ENCODE measurements around the gene MALL. TPM values are rescaled to one million over a fixed set of nuclear protein-coding genes. Genes with fewer than 3 reads are reported as not detected.

MALL gene
- total and polyA plus RNA-seq, 4 donors, result 1.6 to 4.2 (median 2.7) TPM

DNA sequence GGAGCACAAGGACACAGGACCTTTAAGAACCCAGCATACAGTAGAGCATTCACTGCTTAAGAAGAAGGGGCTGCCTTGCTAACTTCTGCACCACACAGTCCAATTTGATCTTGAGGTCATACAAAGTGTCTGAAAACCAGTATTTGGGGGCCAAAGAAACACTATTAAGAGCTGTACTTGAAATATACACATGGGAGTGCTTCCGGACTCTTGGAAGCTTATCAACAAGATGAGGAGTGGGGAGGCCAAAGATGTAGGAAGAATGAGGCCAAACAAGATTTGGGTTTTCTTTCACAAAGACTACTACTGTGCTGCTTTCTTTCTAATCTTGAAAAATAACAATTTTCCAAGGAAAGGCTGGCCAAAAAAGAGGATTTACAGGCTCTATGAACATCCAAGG is 24.8 kb upstream of the MALL start:
- H3K27me3 ChIP-seq (ENCODE audit: control insufficient read depth in 4 of 4, insufficient read depth in 4 of 4, low read length in 3 of 4), result no peaks in the 10 kb centered on the region
- H3K4me1 ChIP-seq (ENCODE audit: control insufficient read depth in 4 of 4, insufficient read depth in 4 of 4, low read length in 3 of 4), result no peaks in the 10 kb centered on the region
- no peak overlapping the region for H3K4me3 ChIP-seq (ENCODE audit: low read depth in 1 of 3, low read length in 3 of 3)
- no peak for TF ChIP-seq HNF4A (conservative IDR thresholded peaks at IDR 0.05)
- TF ChIP-seq RAD21 (IDR thresholded peaks at IDR 0.05), result no peak
- no peak for TF ChIP-seq EGR1 (IDR thresholded peaks at IDR 0.05; ENCODE audit: low read depth in 2 of 2)
- TF ChIP-seq HNF4G (IDR thresholded peaks at IDR 0.05), result no peak
- TF ChIP-seq, protein P1, sequence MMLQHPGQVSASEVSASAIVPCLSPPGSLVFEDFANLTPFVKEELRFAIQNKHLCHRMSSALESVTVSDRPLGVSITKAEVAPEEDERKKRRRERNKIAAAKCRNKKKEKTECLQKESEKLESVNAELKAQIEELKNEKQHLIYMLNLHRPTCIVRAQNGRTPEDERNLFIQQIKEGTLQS (IDR thresholded peaks at IDR 0.05), result no peak
- TF ChIP-seq SP1 (IDR thresholded peaks at IDR 0.05), result no peak
- TF ChIP-seq NR2F2 (IDR thresholded peaks at IDR 0.05), result no peak
- no peak for TF ChIP-seq RXRA (IDR thresholded peaks at IDR 0.05)
- TF ChIP-seq, protein P2, sequence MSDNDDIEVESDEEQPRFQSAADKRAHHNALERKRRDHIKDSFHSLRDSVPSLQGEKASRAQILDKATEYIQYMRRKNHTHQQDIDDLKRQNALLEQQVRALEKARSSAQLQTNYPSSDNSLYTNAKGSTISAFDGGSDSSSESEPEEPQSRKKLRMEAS (IDR thresholded peaks at IDR 0.05), result no peak
- H3K9me3 ChIP-seq (ENCODE audit: control insufficient read depth in 4 of 4, low read length in 3 of 4), result no peaks in the 10 kb centered on the region
- no peaks in the 10 kb centered on the region for H3K36me3 ChIP-seq (ENCODE audit: control insufficient read depth in 4 of 4, insufficient read depth in 3 of 4, low read depth in 1 of 4, low read length in 3 of 4)
- no peak overlapping the region for H3K27ac ChIP-seq (ENCODE audit: low read depth in 1 of 2, low read length in 2 of 2)
- 95% methylated on average over 1 of the region's 1 CpG for WGBS
- no peak for DNase-seq (ENCODE audit: low spot score)
- no peak overlapping the region for H3K9ac ChIP-seq (ENCODE audit: low read depth in 1 of 2, low read length in 2 of 2)

DNA sequence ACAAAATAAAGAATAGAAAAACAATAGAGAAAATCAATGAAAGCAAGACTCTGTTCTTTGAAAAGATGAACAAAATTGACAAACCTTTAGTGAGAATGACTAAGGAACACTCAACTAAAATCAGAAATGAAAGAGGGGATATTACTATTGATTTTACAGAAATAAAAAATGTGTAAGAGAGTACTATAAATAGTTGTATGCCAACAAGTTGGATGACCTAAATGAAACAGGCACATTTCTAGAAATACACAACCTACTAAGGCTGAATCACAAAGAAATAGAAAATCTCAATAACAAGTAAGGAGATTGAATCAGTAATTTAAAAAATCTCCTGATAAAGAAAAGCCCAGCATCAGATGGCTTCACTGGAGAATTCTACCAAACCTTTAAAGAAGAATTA is 18.4 kb upstream of the MALL start:
- H3K4me1 ChIP-seq (ENCODE audit: control insufficient read depth in 4 of 4, insufficient read depth in 4 of 4, low read length in 3 of 4), result no peaks in the 10 kb centered on the region
- H3K4me3 ChIP-seq (ENCODE audit: low read depth in 1 of 3, low read length in 3 of 3), result no peak overlapping the region
- TF ChIP-seq, protein P3, sequence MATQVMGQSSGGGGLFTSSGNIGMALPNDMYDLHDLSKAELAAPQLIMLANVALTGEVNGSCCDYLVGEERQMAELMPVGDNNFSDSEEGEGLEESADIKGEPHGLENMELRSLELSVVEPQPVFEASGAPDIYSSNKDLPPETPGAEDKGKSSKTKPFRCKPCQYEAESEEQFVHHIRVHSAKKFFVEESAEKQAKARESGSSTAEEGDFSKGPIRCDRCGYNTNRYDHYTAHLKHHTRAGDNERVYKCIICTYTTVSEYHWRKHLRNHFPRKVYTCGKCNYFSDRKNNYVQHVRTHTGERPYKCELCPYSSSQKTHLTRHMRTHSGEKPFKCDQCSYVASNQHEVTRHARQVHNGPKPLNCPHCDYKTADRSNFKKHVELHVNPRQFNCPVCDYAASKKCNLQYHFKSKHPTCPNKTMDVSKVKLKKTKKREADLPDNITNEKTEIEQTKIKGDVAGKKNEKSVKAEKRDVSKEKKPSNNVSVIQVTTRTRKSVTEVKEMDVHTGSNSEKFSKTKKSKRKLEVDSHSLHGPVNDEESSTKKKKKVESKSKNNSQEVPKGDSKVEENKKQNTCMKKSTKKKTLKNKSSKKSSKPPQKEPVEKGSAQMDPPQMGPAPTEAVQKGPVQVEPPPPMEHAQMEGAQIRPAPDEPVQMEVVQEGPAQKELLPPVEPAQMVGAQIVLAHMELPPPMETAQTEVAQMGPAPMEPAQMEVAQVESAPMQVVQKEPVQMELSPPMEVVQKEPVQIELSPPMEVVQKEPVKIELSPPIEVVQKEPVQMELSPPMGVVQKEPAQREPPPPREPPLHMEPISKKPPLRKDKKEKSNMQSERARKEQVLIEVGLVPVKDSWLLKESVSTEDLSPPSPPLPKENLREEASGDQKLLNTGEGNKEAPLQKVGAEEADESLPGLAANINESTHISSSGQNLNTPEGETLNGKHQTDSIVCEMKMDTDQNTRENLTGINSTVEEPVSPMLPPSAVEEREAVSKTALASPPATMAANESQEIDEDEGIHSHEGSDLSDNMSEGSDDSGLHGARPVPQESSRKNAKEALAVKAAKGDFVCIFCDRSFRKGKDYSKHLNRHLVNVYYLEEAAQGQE (IDR thresholded peaks at IDR 0.05), result no peak
- TF ChIP-seq, protein P2 (IDR thresholded peaks at IDR 0.05), result no peak
- no peak for TF ChIP-seq HNF4G (IDR thresholded peaks at IDR 0.05)
- TF ChIP-seq FOXA1 (IDR thresholded peaks at IDR 0.05), result no peak
- TF ChIP-seq FOXA2 (IDR thresholded peaks at IDR 0.05), result no peak
- TF ChIP-seq, protein P1 (IDR thresholded peaks at IDR 0.05), result no peak
- no peak for TF ChIP-seq HNF4A (conservative IDR thresholded peaks at IDR 0.05)
- no peak for TF ChIP-seq YY1 (IDR thresholded peaks at IDR 0.05)
- TF ChIP-seq TAF1 (conservative IDR thresholded peaks at IDR 0.05), result no peak
- no peak for TF ChIP-seq JUND (IDR thresholded peaks at IDR 0.05)
- TF ChIP-seq RXRA (IDR thresholded peaks at IDR 0.05), result no peak
- TF ChIP-seq, protein P4, sequence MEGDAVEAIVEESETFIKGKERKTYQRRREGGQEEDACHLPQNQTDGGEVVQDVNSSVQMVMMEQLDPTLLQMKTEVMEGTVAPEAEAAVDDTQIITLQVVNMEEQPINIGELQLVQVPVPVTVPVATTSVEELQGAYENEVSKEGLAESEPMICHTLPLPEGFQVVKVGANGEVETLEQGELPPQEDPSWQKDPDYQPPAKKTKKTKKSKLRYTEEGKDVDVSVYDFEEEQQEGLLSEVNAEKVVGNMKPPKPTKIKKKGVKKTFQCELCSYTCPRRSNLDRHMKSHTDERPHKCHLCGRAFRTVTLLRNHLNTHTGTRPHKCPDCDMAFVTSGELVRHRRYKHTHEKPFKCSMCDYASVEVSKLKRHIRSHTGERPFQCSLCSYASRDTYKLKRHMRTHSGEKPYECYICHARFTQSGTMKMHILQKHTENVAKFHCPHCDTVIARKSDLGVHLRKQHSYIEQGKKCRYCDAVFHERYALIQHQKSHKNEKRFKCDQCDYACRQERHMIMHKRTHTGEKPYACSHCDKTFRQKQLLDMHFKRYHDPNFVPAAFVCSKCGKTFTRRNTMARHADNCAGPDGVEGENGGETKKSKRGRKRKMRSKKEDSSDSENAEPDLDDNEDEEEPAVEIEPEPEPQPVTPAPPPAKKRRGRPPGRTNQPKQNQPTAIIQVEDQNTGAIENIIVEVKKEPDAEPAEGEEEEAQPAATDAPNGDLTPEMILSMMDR (IDR thresholded peaks at IDR 0.05; ENCODE audit: low read depth, low read length, missing input control), result no peak
- no peaks in the 10 kb centered on the region for H3K9me3 ChIP-seq (ENCODE audit: control insufficient read depth in 4 of 4, low read length in 3 of 4)
- H3K27me3 ChIP-seq (ENCODE audit: control insufficient read depth in 4 of 4, insufficient read depth in 4 of 4, low read length in 3 of 4), result no peaks in the 10 kb centered on the region
- H3K9ac ChIP-seq (ENCODE audit: low read depth in 1 of 2, low read length in 2 of 2), result no peak overlapping the region
- H3K36me3 ChIP-seq (ENCODE audit: control insufficient read depth in 4 of 4, insufficient read depth in 3 of 4, low read depth in 1 of 4, low read length in 3 of 4), result no peaks in the 10 kb centered on the region
- no peak for DNase-seq (ENCODE audit: low spot score)
- no peak overlapping the region for H3K27ac ChIP-seq (ENCODE audit: low read depth in 1 of 2, low read length in 2 of 2)

All from liver (tissue), 9 donors.